SK-N-SH treated with all-trans-retinoic acid at 6 μM for 48 hours (cell line): ENCODE data around the gene NSD2.

ENCODE experiments used
- ATAC-seq: fragments of 200-7000 bp; cut with Tn5 transposase; 3 replicates; pipeline ENCODE4 v1.9.1; 2020; ENCODE audit warnings: mild to moderate bottlenecking, moderate library complexity
- ARNTL ChIP-seq: fragments of 450-650 bp; formaldehyde crosslinking; IDR thresholded peaks from 2 replicates; pipeline ENCODE4 v1.5.0; 2020; ENCODE audit warnings: low read depth, mild to moderate bottlenecking, moderate library complexity, borderline replicate concordance
- CSDC2 ChIP-seq: fragments of 250-450 bp; sonication (Bioruptor Pico); IDR thresholded peaks from 2 replicates; pipeline ENCODE4 v1.5.0; 2020; ENCODE audit warnings: mild to moderate bottlenecking, moderate library complexity
- ESRRG ChIP-seq: fragments of 250-450 bp; sonication (Bioruptor Pico); IDR thresholded peaks from 2 replicates; pipeline ENCODE4 v1.6.1; 2021; ENCODE audit warnings: mild to moderate bottlenecking
- GLIS3 ChIP-seq: fragments of 250-450 bp; sonication (Bioruptor Pico); IDR thresholded peaks from 2 replicates; pipeline ENCODE4 v1.5.0; 2020; ENCODE audit warnings: mild to moderate bottlenecking, moderate library complexity
- ISL1 ChIP-seq: fragments of 250-450 bp; sonication (Bioruptor Pico); IDR thresholded peaks from 2 replicates; pipeline ENCODE4 v2.1.2; 2022; ENCODE audit warnings: mild to moderate bottlenecking, moderate library complexity
- PPARA ChIP-seq: fragments of 250-450 bp; sonication (Bioruptor Pico); IDR thresholded peaks from 2 replicates; pipeline ENCODE4 v1.5.0; 2020; ENCODE audit warnings: mild to moderate bottlenecking, borderline replicate concordance
- RARB ChIP-seq: fragments of 250-450 bp; sonication (Bioruptor Pico); IDR thresholded peaks from 2 replicates; pipeline ENCODE4 v1.8.0; 2021; ENCODE audit warnings: mild to moderate bottlenecking, moderate library complexity
- SNAI2 ChIP-seq: fragments of 250-450 bp; sonication (Bioruptor Pico); IDR thresholded peaks from 2 replicates; pipeline ENCODE4 v1.5.0; 2020; ENCODE audit warnings: mild to moderate bottlenecking, moderate library complexity
- TCF4 ChIP-seq: fragments of 250-450 bp; sonication (Bioruptor Pico); IDR thresholded peaks from 2 replicates; pipeline ENCODE4 v1.8.0; 2021; ENCODE audit warnings: mild to moderate bottlenecking, moderate library complexity, borderline replicate concordance
- TOX ChIP-seq: fragments of 250-450 bp; sonication (Bioruptor Pico); IDR thresholded peaks from 2 replicates; pipeline ENCODE4 v1.8.0; 2021; ENCODE audit warnings: mild to moderate bottlenecking, moderate library complexity, borderline replicate concordance
- ZC3H10 ChIP-seq: fragments of 250-450 bp; sonication (Bioruptor Pico); IDR thresholded peaks from 2 replicates; pipeline ENCODE4 v1.5.1; 2021; ENCODE audit warnings: mild to moderate bottlenecking, moderate library complexity
- ZFP3 ChIP-seq: fragments of 250-450 bp; sonication (Bioruptor Pico); IDR thresholded peaks from 2 replicates; pipeline ENCODE4 v1.5.0; 2020; ENCODE audit warnings: mild to moderate bottlenecking, moderate library complexity
- ZFP30 ChIP-seq: fragments of 450-650 bp; formaldehyde crosslinking; IDR thresholded peaks from 2 replicates; pipeline ENCODE4 v1.5.0; 2022; ENCODE audit warnings: mild to moderate bottlenecking, moderate library complexity
- ZNF565 ChIP-seq: fragments of 450-650 bp; formaldehyde crosslinking; conservative IDR thresholded peaks from 2 replicates; pipeline ENCODE4 v1.5.0; 2020; ENCODE audit warnings: low read depth, mild to moderate bottlenecking, moderate library complexity
- ZNF70 ChIP-seq: fragments of 450-650 bp; formaldehyde crosslinking; IDR thresholded peaks from 2 replicates; pipeline ENCODE4 v1.5.0; 2020; ENCODE audit warnings: mild to moderate bottlenecking, moderate library complexity
- ZNF8 ChIP-seq: fragments of 450-650 bp; formaldehyde crosslinking; IDR thresholded peaks from 2 replicates; pipeline ENCODE4 v1.5.0; 2020; ENCODE audit warnings: mild to moderate bottlenecking, moderate library complexity
- TF ChIP-seq, protein P1 (sequence below): fragments of 250-450 bp; sonication (Bioruptor Pico); IDR thresholded peaks from 2 replicates; pipeline ENCODE4 v1.5.0; 2020; ENCODE audit warnings: mild to moderate bottlenecking, moderate library complexity
- TF ChIP-seq, protein P2 (sequence below): fragments of 250-450 bp; sonication (Bioruptor Pico); IDR thresholded peaks from 2 replicates; pipeline ENCODE4 v1.8.0; 2021; ENCODE audit warnings: low read depth, mild to moderate bottlenecking, moderate library complexity, borderline replicate concordance
- TF ChIP-seq, protein P3 (sequence below): fragments of 250-450 bp; sonication (Bioruptor Pico); IDR thresholded peaks from 2 replicates; pipeline ENCODE4 v1.5.1; 2020; ENCODE audit warnings: low read depth, mild to moderate bottlenecking, moderate library complexity
- TF ChIP-seq, protein P4 (sequence below): fragments of 250-450 bp; sonication (Bioruptor Pico); IDR thresholded peaks from 2 replicates; pipeline ENCODE4 v1.5.1; 2021; ENCODE audit warnings: mild to moderate bottlenecking, moderate library complexity

The NSD2 gene

DNA sequence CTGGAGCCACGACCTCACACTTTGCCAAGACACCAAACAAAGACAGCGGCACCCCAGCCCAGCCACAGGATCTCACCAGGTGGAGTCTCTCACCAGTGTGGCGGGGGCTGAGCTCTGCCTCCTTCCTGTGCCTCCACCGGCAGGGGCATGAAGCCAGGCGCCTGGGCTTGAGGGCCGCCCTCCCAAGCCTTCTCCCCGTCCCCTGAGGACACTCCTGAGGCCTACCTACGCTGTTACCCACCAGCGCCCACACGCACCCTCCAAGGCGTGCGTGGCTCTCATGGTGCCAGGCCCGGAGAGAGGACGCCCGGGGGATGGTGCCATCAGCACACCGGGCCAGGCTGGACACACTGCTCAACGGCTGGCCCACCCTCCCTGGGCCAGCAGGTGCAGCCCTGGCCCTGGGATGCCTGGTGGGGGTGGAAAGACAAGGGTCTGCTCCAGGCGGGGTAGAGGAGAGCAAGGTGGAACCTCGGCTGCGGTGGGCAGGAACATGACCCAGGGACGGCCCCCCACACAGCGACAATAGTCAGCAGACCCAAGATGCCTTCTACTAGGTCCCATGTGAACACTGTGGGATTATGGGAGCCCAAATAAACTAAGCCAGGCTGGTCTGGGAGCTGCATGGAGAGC is 115.5 kb downstream of the NSD2 start:
- TF ChIP-seq ZNF8 (CRISPR knock-in tag) (no peak), ISL1 (CRISPR knock-in tag) (no peak), ZFP30 (CRISPR knock-in tag) (no peak), GLIS3 (CRISPR knock-in tag) (no peak)
- TF ChIP-seq, protein P1, sequence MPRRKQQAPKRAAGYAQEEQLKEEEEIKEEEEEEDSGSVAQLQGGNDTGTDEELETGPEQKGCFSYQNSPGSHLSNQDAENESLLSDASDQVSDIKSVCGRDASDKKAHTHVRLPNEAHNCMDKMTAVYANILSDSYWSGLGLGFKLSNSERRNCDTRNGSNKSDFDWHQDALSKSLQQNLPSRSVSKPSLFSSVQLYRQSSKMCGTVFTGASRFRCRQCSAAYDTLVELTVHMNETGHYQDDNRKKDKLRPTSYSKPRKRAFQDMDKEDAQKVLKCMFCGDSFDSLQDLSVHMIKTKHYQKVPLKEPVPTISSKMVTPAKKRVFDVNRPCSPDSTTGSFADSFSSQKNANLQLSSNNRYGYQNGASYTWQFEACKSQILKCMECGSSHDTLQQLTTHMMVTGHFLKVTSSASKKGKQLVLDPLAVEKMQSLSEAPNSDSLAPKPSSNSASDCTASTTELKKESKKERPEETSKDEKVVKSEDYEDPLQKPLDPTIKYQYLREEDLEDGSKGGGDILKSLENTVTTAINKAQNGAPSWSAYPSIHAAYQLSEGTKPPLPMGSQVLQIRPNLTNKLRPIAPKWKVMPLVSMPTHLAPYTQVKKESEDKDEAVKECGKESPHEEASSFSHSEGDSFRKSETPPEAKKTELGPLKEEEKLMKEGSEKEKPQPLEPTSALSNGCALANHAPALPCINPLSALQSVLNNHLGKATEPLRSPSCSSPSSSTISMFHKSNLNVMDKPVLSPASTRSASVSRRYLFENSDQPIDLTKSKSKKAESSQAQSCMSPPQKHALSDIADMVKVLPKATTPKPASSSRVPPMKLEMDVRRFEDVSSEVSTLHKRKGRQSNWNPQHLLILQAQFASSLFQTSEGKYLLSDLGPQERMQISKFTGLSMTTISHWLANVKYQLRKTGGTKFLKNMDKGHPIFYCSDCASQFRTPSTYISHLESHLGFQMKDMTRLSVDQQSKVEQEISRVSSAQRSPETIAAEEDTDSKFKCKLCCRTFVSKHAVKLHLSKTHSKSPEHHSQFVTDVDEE = no peak
- TF ChIP-seq, protein P2, sequence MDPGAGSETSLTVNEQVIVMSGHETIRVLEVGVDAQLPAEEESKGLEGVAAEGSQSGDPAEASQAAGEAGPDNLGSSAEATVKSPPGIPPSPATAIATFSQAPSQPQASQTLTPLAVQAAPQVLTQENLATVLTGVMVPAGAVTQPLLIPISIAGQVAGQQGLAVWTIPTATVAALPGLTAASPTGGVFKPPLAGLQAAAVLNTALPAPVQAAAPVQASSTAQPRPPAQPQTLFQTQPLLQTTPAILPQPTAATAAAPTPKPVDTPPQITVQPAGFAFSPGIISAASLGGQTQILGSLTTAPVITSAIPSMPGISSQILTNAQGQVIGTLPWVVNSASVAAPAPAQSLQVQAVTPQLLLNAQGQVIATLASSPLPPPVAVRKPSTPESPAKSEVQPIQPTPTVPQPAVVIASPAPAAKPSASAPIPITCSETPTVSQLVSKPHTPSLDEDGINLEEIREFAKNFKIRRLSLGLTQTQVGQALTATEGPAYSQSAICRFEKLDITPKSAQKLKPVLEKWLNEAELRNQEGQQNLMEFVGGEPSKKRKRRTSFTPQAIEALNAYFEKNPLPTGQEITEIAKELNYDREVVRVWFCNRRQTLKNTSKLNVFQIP (CRISPR knock-in tag) = no peak
- TF ChIP-seq, protein P3, sequence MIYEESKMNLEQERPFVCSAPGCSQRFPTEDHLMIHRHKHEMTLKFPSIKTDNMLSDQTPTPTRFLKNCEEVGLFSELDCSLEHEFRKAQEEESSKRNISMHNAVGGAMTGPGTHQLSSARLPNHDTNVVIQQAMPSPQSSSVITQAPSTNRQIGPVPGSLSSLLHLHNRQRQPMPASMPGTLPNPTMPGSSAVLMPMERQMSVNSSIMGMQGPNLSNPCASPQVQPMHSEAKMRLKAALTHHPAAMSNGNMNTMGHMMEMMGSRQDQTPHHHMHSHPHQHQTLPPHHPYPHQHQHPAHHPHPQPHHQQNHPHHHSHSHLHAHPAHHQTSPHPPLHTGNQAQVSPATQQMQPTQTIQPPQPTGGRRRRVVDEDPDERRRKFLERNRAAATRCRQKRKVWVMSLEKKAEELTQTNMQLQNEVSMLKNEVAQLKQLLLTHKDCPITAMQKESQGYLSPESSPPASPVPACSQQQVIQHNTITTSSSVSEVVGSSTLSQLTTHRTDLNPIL (CRISPR knock-in tag) = no peak
- ATAC-seq = no peak

DNA sequence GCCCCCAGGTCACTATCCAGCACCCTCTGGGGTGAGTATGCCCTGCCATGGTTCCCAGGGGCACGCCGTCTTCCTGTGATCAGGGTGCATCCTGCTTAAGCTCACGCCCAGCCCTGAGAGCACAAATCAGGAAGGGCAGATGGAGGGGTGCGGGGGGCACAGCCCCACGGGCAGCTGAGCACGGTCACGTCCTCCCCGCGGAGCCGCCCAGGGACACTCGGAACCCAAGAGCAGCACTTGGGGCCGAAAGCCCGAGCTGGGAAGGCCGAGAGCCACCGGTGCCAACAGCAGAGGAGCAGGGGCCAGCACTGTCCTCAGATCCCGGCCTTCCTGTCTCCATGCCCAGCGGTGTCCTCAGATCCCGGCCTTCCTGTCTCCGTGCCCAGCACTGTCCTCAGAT is 116.1 kb downstream of the NSD2 start:
- TF ChIP-seq, protein P2 (CRISPR knock-in tag) = no peak
- TF ChIP-seq CSDC2 (no peak), ESRRG (CRISPR knock-in tag) (no peak), ISL1 (CRISPR knock-in tag) (no peak), ARNTL (CRISPR knock-in tag) (no peak), ZFP30 (CRISPR knock-in tag) (no peak), TCF4 (CRISPR knock-in tag) (no peak), PPARA (no peak), ZNF70 (CRISPR knock-in tag) (no peak), ZFP3 (CRISPR knock-in tag) (no peak), ZC3H10 (CRISPR knock-in tag) (no peak), ZNF565 (CRISPR knock-in tag) (no peak), ZNF8 (CRISPR knock-in tag) (no peak), TOX (CRISPR knock-in tag) (no peak), RARB (CRISPR knock-in tag) (no peak), SNAI2 (no peak), GLIS3 (CRISPR knock-in tag) (no peak)
- TF ChIP-seq, protein P3 (CRISPR knock-in tag) = no peak
- TF ChIP-seq, protein P4, sequence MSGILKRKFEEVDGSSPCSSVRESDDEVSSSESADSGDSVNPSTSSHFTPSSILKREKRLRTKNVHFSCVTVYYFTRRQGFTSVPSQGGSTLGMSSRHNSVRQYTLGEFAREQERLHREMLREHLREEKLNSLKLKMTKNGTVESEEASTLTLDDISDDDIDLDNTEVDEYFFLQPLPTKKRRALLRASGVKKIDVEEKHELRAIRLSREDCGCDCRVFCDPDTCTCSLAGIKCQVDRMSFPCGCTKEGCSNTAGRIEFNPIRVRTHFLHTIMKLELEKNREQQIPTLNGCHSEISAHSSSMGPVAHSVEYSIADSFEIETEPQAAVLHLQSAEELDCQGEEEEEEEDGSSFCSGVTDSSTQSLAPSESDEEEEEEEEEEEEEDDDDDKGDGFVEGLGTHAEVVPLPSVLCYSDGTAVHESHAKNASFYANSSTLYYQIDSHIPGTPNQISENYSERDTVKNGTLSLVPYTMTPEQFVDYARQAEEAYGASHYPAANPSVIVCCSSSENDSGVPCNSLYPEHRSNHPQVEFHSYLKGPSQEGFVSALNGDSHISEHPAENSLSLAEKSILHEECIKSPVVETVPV (CRISPR knock-in tag) = no peak
- TF ChIP-seq, protein P1 = no peak
- ATAC-seq = no peak
